T-cell (primary cell): ENCODE measurements around the gene SVBP. TPM values are rescaled to one million over a fixed set of nuclear protein-coding genes. Genes with fewer than 3 reads are reported as not detected.

Source experiments
- ATAC-seq, 4 experiments: fragments of 200-7000 bp in 3 of 4; fragments of 150-1000 bp in 1 of 4; cut with Tn5 transposase; replicated peaks in 1 of 4; 1 replicate in 3 of 4; 2 replicates in 1 of 4; pipeline ENCODE4 v1.10.0; 2021; ENCODE audit warnings: moderate library complexity in 3 of 4, mild to moderate bottlenecking in 2 of 4, moderate number of reproducible peaks in 1 of 4
- CTCF ChIA-PET, 2 donors: fragments of 300-600 bp; sonication (Branson Sonifier 250); formaldehyde crosslinking; loops; one replicate each; lab custom pipeline; 2022; ENCODE audit warnings: antibody characterized with exemption in 2 of 2; lab: Charles Lee
- POLR2A ChIA-PET, 2 donors: fragments of 300-600 bp; sonication (Branson Sonifier 250); formaldehyde crosslinking; loops; one replicate each; lab custom pipeline; 2022; ENCODE audit warnings: antibody characterized with exemption in 2 of 2; lab: Charles Lee
- DNase-seq, 35 experiments: peaks; one replicate each; pipeline versions ENCODE4 v3.0.0 to v3.0.0-alpha.2; 2013 to 2023
- H3K27ac ChIP-seq: one replicate; pipeline ENCODE4 v1.5.1; 2013; ENCODE audit warnings: low read length
- H3K27me3 ChIP-seq, 2 experiments: replicated peaks in 1 of 2; 1 replicate in 1 of 2; 2 replicates in 1 of 2; pipeline versions ENCODE4 v1.6.1 to v1.7.0; 2013; ENCODE audit warnings: low read length in 1 of 2, mixed read lengths in 1 of 2; ENCODE audit not compliant: control insufficient read depth in 2 of 2, insufficient read depth in 2 of 2; ENCODE audit errors: extremely low read depth in 1 of 2
- H3K36me3 ChIP-seq, 2 donors: 1 replicate in 1 of 2; 2 replicates in 1 of 2; pipeline versions ENCODE4 v1.6.1 to v1.7.0; 2013; ENCODE audit warnings: low read length in 1 of 2; ENCODE audit not compliant: control insufficient read depth in 2 of 2, insufficient read depth in 1 of 2; ENCODE audit errors: extremely low read depth in 1 of 2
- H3K4me1 ChIP-seq, 2 experiments: 1 replicate in 1 of 2; 2 replicates in 1 of 2; pipeline versions ENCODE4 v1.6.1 to v1.7.0; 2013; ENCODE audit warnings: low read length in 2 of 2, mixed read lengths in 1 of 2; ENCODE audit not compliant: insufficient read depth in 2 of 2, control insufficient read depth in 1 of 2; ENCODE audit errors: extremely low read depth in 1 of 2
- H3K4me3 ChIP-seq, 2 donors: 1 replicate in 1 of 2; 2 replicates in 1 of 2; pipeline versions ENCODE4 v1.5.1 to v1.7.0; 2013; ENCODE audit warnings: mild to moderate bottlenecking in 2 of 2, low read length in 1 of 2, moderate library complexity in 1 of 2; ENCODE audit not compliant: control insufficient read depth in 1 of 2; ENCODE audit errors: extremely low read depth in 1 of 2
- H3K9me3 ChIP-seq: 2 replicates; pipeline ENCODE4 v1.7.0; 2013
- H3K27ac Mint-ChIP-seq, 2 donors: one replicate each; pipeline ENCODE4 v1.8.0; 2020 to 2021; ENCODE audit warnings: mild to moderate bottlenecking in 2 of 2, mixed read lengths in 2 of 2
- H3K27me3 Mint-ChIP-seq, 2 donors: one replicate each; pipeline ENCODE4 v1.8.0; 2021 to 2022; ENCODE audit warnings: mixed read lengths in 2 of 2
- H3K36me3 Mint-ChIP-seq: one replicate; pipeline ENCODE4 v1.8.0; 2021; ENCODE audit warnings: mixed read lengths
- H3K4me1 Mint-ChIP-seq, 3 donors: one replicate each; pipeline ENCODE4 v1.8.0; 2020 to 2022; ENCODE audit warnings: mixed read lengths in 3 of 3, mild to moderate bottlenecking in 1 of 3
- H3K4me3 Mint-ChIP-seq, 3 donors: one replicate each; pipeline ENCODE4 v1.8.0; 2020 to 2022; ENCODE audit warnings: mild to moderate bottlenecking in 3 of 3, mixed read lengths in 3 of 3, moderate library complexity in 3 of 3
- H3K9me3 Mint-ChIP-seq, 3 donors: one replicate each; pipeline ENCODE4 v1.8.0; 2020 to 2022; ENCODE audit warnings: mixed read lengths in 3 of 3
- WGBS: methylation state at CpG from one replicate; pipeline ENCODE4 v1.1.5; 2013; ENCODE audit warnings: missing lambda C conversion rate; ENCODE audit not compliant: insufficient coverage; 5-methylcytosine and 5-hydroxymethylcytosine counted together
- total RNA-seq, 35 experiments: library from RNA in 6 of 35; stranded (reverse) in 6 of 35; fragments of 120-200 nt in 1 of 35; gene quantifications; one replicate each; pipeline versions ENCODE4 v1.2.1 to v1.2.4 and lab custom pipeline; 2013 to 2026

The SVBP gene
- total RNA-seq, 5 donors from 2014 or later (not counting 1 experiment from before 2014, with no cell fraction given): 15.8 to 19.7 (median 18.7) TPM

GRCh38 chr1:42847721-42848460, 30.7 kb upstream of the SVBP start:
- Histone ChIP-seq H3K36me3 (peaks cover 7 to 24% of the 10 kb centered on the region in 2 donors), H3K27me3 (no peaks in the 10 kb centered on the region), H3K4me3 (no peak overlapping the region), H3K9me3 (no peaks in the 10 kb centered on the region), H3K4me1 (peaks cover 4 to 21% of the 10 kb centered on the region in 2 experiments), H3K27ac (no peak overlapping the region)
- CTCF ChIA-PET: interaction anchor here (0.8 to 1.0 kb wide), 2 partner anchors 27 to 226 kb away, joined by 3 to 6 read pairs; no protein-coding TSS in a partner anchor
- Mint-ChIP-seq H3K9me3 (peaks cover 0 to 4% (median 3%) of the 10 kb centered on the region in 3 donors), H3K4me3 (peak overlapping the region; percentile 86 to 94 (median 89)), H3K36me3 (peaks cover 32% of the 10 kb centered on the region), H3K4me1 (peaks cover 35 to 40% (median 36%) of the 10 kb centered on the region in 3 donors), H3K27me3 (no peaks in the 10 kb centered on the region), H3K27ac (peak overlapping the region; percentile 40 to 65)
- DNase-seq (no peak), ATAC-seq (no peak)
- POLR2A ChIA-PET: interaction anchor here (0.5 to 0.9 kb wide), 5 partner anchors 71 to 530 kb away, joined by 3 to 7 read pairs (median 4); partner anchors contain the start of genes C1orf50 (in 1 of the 2) and P3H1 (in 1 of the 2)
- no CpG with 5 or more reads among the region's 6 CpGs for WGBS

GRCh38 chr1:42847111-42847595, 30.0 kb upstream of the SVBP start:
- Mint-ChIP-seq H3K4me1 (peaks cover 35 to 40% (median 36%) of the 10 kb centered on the region in 3 donors), H3K36me3 (peaks cover 31% of the 10 kb centered on the region), H3K9me3 (peaks cover 0 to 4% (median 3%) of the 10 kb centered on the region in 3 donors), H3K4me3 (peak overlapping the region; percentile 86 to 94 (median 89)), H3K27me3 (no peaks in the 10 kb centered on the region), H3K27ac (peak overlapping the region; percentile 59 to 94)
- no peaks in the 10 kb centered on the region for H3K27me3 ChIP-seq
- H3K4me3 ChIP-seq: peak overlapping the region; percentile 72 to 90
- POLR2A ChIA-PET: interaction anchor here (0.6 to 1.4 kb wide), 5 partner anchors 30 to 167 kb away, joined by 3 to 7 read pairs (median 4); partner anchors contain the start of genes C1orf50 (in 1 of the 2), ERMAP (in 1 of the 2), P3H1 (in 1 of the 2) and SVBP (in 1 of the 2)
- no peaks in the 10 kb centered on the region for H3K9me3 ChIP-seq
- peaks cover 4 to 21% of the 10 kb centered on the region in 2 experiments for H3K4me1 ChIP-seq
- no peak for ATAC-seq
- CTCF ChIA-PET: interaction anchor here in 1 of 2 donors (0.6 to 2.0 kb wide), 7 partner anchors 30 to 227 kb away, joined by 3 to 16 read pairs (median 4); partner anchors contain the start of genes C1orf50, ERMAP, P3H1 and SVBP
- H3K27ac ChIP-seq: peak overlapping the region; percentile 32
- DNase-seq: peak in 2 of 35 experiments; percentile 2 to 8
- peaks cover 7 to 25% of the 10 kb centered on the region in 2 donors for H3K36me3 ChIP-seq
- 7% methylated on average over 5 of the region's 6 CpGs for whole genome bisulfite sequencing

- DNase-seq (peak; percentile 65 to 94 (median 84)), ATAC-seq (peak; percentile 98 to 99 (median 98))
- H3K9me3 Mint-ChIP-seq: peaks cover 0 to 4% (median 3%) of the 10 kb centered on the region in 3 donors
- peak within 1 kb of the TSS; percentile 86 to 94 (median 89) for H3K4me3 Mint-ChIP-seq
- H3K27me3 Mint-ChIP-seq: no peaks in the 10 kb centered on the region
- ChIA-PET CTCF (interaction anchor here in 1 of 2 donors (0.6 to 2.0 kb wide), 18 partner anchors 8 to 227 kb away, joined by 3 to 16 read pairs (median 4); partner anchors contain the start of genes C1orf50, ERMAP, P3H1 and SVBP), POLR2A (interaction anchor here (0.6 to 1.4 kb wide), 7 partner anchors 29 to 168 kb away, joined by 3 to 9 read pairs (median 3); partner anchors contain the start of genes C1orf50 (in 2 of the 2), P3H1 (in 2 of the 2), ERMAP (in 1 of the 2) and SVBP (in 1 of the 2))
- H3K36me3 Mint-ChIP-seq: peaks cover 28% of the 10 kb centered on the region
- H3K27me3 ChIP-seq: no peaks in the 10 kb centered on the region
- no peaks in the 10 kb centered on the region for H3K9me3 ChIP-seq
- peak within 1 kb of the TSS; percentile 72 to 90 for H3K4me3 ChIP-seq
- peaks cover 5 to 22% of the 10 kb centered on the region in 2 donors for H3K36me3 ChIP-seq
- H3K27ac Mint-ChIP-seq: peak within 1 kb of the TSS; percentile 73 to 94
- H3K4me1 Mint-ChIP-seq: peaks cover 35 to 40% (median 36%) of the 10 kb centered on the region in 3 donors
- H3K27ac ChIP-seq: peak within 1 kb of the TSS; percentile 32
- WGBS: under 1% methylated on average over 36 of the region's 50 CpGs
- H3K4me1 ChIP-seq: peaks cover 4 to 21% of the 10 kb centered on the region in 2 experiments
Observed at GRCh38 chr1:42846257-42847110, 29.3 kb upstream of the SVBP start, which contains the start of gene ZNF691. ZNF691 (plus strand) TSS chr1:42846613; CDS start chr1:42849659, 3,046 bp downstream.

GRCh38 chr1:42845866-42846256, 28.7 kb upstream of the SVBP start:
- no peak for DNase-seq
- H3K9me3 ChIP-seq: no peaks in the 10 kb centered on the region
- ATAC-seq: peak; percentile 4 to 9 (median 8)
- peak overlapping the region; percentile 73 to 94 for H3K27ac Mint-ChIP-seq
- H3K36me3 ChIP-seq: peaks cover 0 to 16% of the 10 kb centered on the region in 2 donors
- H3K4me3 Mint-ChIP-seq: peak overlapping the region; percentile 86 to 94 (median 89)
- H3K9me3 Mint-ChIP-seq: peaks cover 0 to 4% (median 3%) of the 10 kb centered on the region in 3 donors
- peaks cover 35 to 40% (median 36%) of the 10 kb centered on the region in 3 donors for H3K4me1 Mint-ChIP-seq
- H3K4me1 ChIP-seq: peaks cover 4 to 21% of the 10 kb centered on the region in 2 experiments
- H3K4me3 ChIP-seq: peak overlapping the region; percentile 72 to 90
- H3K27me3 ChIP-seq: no peaks in the 10 kb centered on the region
- WGBS: no CpG with 5 or more reads among the region's 10 CpGs
- CTCF ChIA-PET: interaction anchor here (0.6 to 2.0 kb wide), 16 partner anchors 8 to 228 kb away, joined by 3 to 16 read pairs (median 4); partner anchors contain the start of genes C1orf50 (in 1 of the 2), ERMAP (in 1 of the 2), P3H1 (in 1 of the 2) and SVBP (in 1 of the 2)
- H3K27ac ChIP-seq: no peak overlapping the region
- POLR2A ChIA-PET: interaction anchor here (0.6 to 1.4 kb wide), 6 partner anchors 28 to 114 kb away, joined by 3 to 9 read pairs (median 3); partner anchors contain the start of genes C1orf50 (in 2 of the 2), P3H1 (in 2 of the 2) and SVBP (in 1 of the 2)
- no peaks in the 10 kb centered on the region for H3K27me3 Mint-ChIP-seq
- peaks cover 21% of the 10 kb centered on the region for H3K36me3 Mint-ChIP-seq

GRCh38 chr1:42845193-42845592, 28.0 kb upstream of the SVBP start:
- ATAC-seq (no peak), DNase-seq (no peak)
- H3K36me3 ChIP-seq: peaks cover 0 to 12% of the 10 kb centered on the region in 2 donors
- Mint-ChIP-seq H3K36me3 (peaks cover 15% of the 10 kb centered on the region), H3K4me1 (peaks cover 35 to 40% (median 36%) of the 10 kb centered on the region in 3 donors), H3K4me3 (no peak overlapping the region), H3K9me3 (peaks cover 0 to 4% (median 0%) of the 10 kb centered on the region in 3 donors), H3K27ac (no peak overlapping the region), H3K27me3 (no peaks in the 10 kb centered on the region)
- H3K27ac ChIP-seq: no peak overlapping the region
- H3K4me1 ChIP-seq: peaks cover 4 to 21% of the 10 kb centered on the region in 2 experiments
- no peaks in the 10 kb centered on the region for H3K27me3 ChIP-seq
- H3K4me3 ChIP-seq: no peak overlapping the region
- no peaks in the 10 kb centered on the region for H3K9me3 ChIP-seq
- WGBS: no CpG with 5 or more reads among the region's 1 CpG
- POLR2A ChIA-PET: no interaction called here
- CTCF ChIA-PET: no interaction called here
